HEK293 (cell line): ENCODE results near the gene AXL.
A peak's percentile ranks its signal among the peaks of the same experiment; 100 is the strongest.

Source experiments
- ATF2 ChIP-seq: fragments of 450-650 bp; formaldehyde crosslinking; IDR thresholded peaks from 2 replicates; pipeline ENCODE4 v1.5.1; 2016; ENCODE audit warnings: missing biosample characterization, missing genetic modification characterization, low read depth
- BCL11B ChIP-seq: fragments of 450-650 bp; formaldehyde crosslinking; IDR thresholded peaks from 2 replicates; pipeline ENCODE4 v1.5.1; 2016; ENCODE audit warnings: low read depth, missing biosample characterization, missing genetic modification characterization
- EGR2 ChIP-seq: fragments of 450-650 bp; formaldehyde crosslinking; IDR thresholded peaks from 2 replicates; pipeline ENCODE4 v1.5.1; 2016; ENCODE audit warnings: low read depth, missing biosample characterization, missing genetic modification characterization
- KLF10 ChIP-seq: fragments of 450-650 bp; IDR thresholded peaks from 2 replicates; pipeline ENCODE4 v1.5.1; 2018; ENCODE audit warnings: missing biosample characterization, mild to moderate bottlenecking, missing genetic modification characterization
- KLF7 ChIP-seq: fragments of 450-650 bp; formaldehyde crosslinking; IDR thresholded peaks from 2 replicates; pipeline ENCODE4 v1.5.1; 2016; ENCODE audit warnings: missing biosample characterization, missing genetic modification characterization, borderline replicate concordance
- KLF9 ChIP-seq: fragments of 450-650 bp; formaldehyde crosslinking; IDR thresholded peaks from 2 replicates; pipeline ENCODE4 v1.5.1; 2016; ENCODE audit warnings: missing biosample characterization, missing genetic modification characterization, low read depth
- REPIN1 ChIP-seq: fragments of 450-650 bp; formaldehyde crosslinking; IDR thresholded peaks from 2 replicates; pipeline ENCODE4 v1.5.1; 2017; ENCODE audit warnings: missing biosample characterization, missing genetic modification characterization, low read depth
- ZBTB10 ChIP-seq: fragments of 450-650 bp; formaldehyde crosslinking; IDR thresholded peaks from 2 replicates; pipeline ENCODE4 v1.5.1; 2016; ENCODE audit warnings: missing biosample characterization, missing genetic modification characterization
- ZFHX2 ChIP-seq: fragments of 450-650 bp; formaldehyde crosslinking; conservative IDR thresholded peaks from 2 replicates; pipeline ENCODE4 v1.5.1; 2016; ENCODE audit warnings: missing biosample characterization, missing genetic modification characterization
- ZFP69B ChIP-seq: fragments of 450-650 bp; formaldehyde crosslinking; IDR thresholded peaks from 2 replicates; pipeline ENCODE4 v1.5.1; 2016; ENCODE audit warnings: missing biosample characterization, missing genetic modification characterization
- ZNF114 ChIP-seq: fragments of 450-650 bp; formaldehyde crosslinking; IDR thresholded peaks from 2 replicates; pipeline ENCODE4 v1.5.0; 2017; ENCODE audit warnings: missing biosample characterization, missing genetic modification characterization
- ZNF138 ChIP-seq: fragments of 450-650 bp; formaldehyde crosslinking; IDR thresholded peaks from 2 replicates; pipeline ENCODE4 v1.5.1; 2016; ENCODE audit warnings: missing biosample characterization, missing genetic modification characterization, borderline replicate concordance
- ZNF174 ChIP-seq: fragments of 450-650 bp; formaldehyde crosslinking; IDR thresholded peaks from 2 replicates; pipeline ENCODE4 v1.5.0; 2017; ENCODE audit warnings: missing biosample characterization, mild to moderate bottlenecking, missing genetic modification characterization
- ZNF175 ChIP-seq: fragments of 450-650 bp; formaldehyde crosslinking; IDR thresholded peaks from 2 replicates; pipeline ENCODE4 v1.5.1; 2016; ENCODE audit warnings: missing biosample characterization, missing genetic modification characterization
- ZNF202 ChIP-seq: fragments of 450-650 bp; formaldehyde crosslinking; IDR thresholded peaks from 2 replicates; pipeline ENCODE4 v1.5.1; 2016; ENCODE audit warnings: missing biosample characterization, missing genetic modification characterization, borderline replicate concordance
- ZNF214 ChIP-seq: fragments of 450-650 bp; formaldehyde crosslinking; IDR thresholded peaks from 2 replicates; pipeline ENCODE4 v1.5.1; 2017; ENCODE audit warnings: missing biosample characterization, mild to moderate bottlenecking, missing genetic modification characterization, borderline replicate concordance
- ZNF274 ChIP-seq, 2 experiments: fragments of 200-500 bp in 1 of 2; fragments of 450-650 bp in 1 of 2; sonication (Bioruptor generic) in 1 of 2; formaldehyde crosslinking in 1 of 2; IDR thresholded peaks; 2 replicates each; pipeline versions ENCODE4 v1.5.1 to v1.6.1; 2014 to 2016; ENCODE audit warnings: borderline replicate concordance in 1 of 2, inconsistent platforms in 1 of 2, low read length in 1 of 2, missing biosample characterization in 1 of 2, missing genetic modification characterization in 1 of 2
- ZNF404 ChIP-seq: fragments of 450-650 bp; formaldehyde crosslinking; IDR thresholded peaks from 2 replicates; pipeline ENCODE4 v1.5.1; 2017; ENCODE audit warnings: missing biosample characterization, missing genetic modification characterization
- ZNF473 ChIP-seq: fragments of 450-650 bp; formaldehyde crosslinking; IDR thresholded peaks from 2 replicates; pipeline ENCODE4 v1.5.1; 2017; ENCODE audit warnings: missing biosample characterization, missing genetic modification characterization
- ZNF488 ChIP-seq: fragments of 450-650 bp; formaldehyde crosslinking; IDR thresholded peaks from 2 replicates; pipeline ENCODE4 v1.5.1; 2016; ENCODE audit warnings: missing biosample characterization, missing genetic modification characterization
- ZNF514 ChIP-seq: fragments of 450-650 bp; formaldehyde crosslinking; IDR thresholded peaks from 2 replicates; pipeline ENCODE4 v1.5.1; 2016; ENCODE audit warnings: missing biosample characterization, missing genetic modification characterization
- ZNF560 ChIP-seq: fragments of 450-650 bp; formaldehyde crosslinking; IDR thresholded peaks from 2 replicates; pipeline ENCODE4 v1.5.1; 2017; ENCODE audit warnings: missing biosample characterization, missing genetic modification characterization, borderline replicate concordance
- ZNF585B ChIP-seq: fragments of 450-650 bp; formaldehyde crosslinking; IDR thresholded peaks from 2 replicates; pipeline ENCODE4 v1.5.1; 2016; ENCODE audit warnings: missing biosample characterization, missing genetic modification characterization
- ZNF629 ChIP-seq: fragments of 450-650 bp; formaldehyde crosslinking; IDR thresholded peaks from 2 replicates; pipeline ENCODE4 v1.5.1; 2017; ENCODE audit warnings: missing biosample characterization, missing genetic modification characterization
- ZNF658 ChIP-seq: fragments of 450-650 bp; formaldehyde crosslinking; IDR thresholded peaks from 2 replicates; pipeline ENCODE4; 2016; ENCODE audit warnings: missing biosample characterization, missing genetic modification characterization
- ZNF747 ChIP-seq: fragments of 450-650 bp; formaldehyde crosslinking; IDR thresholded peaks from 2 replicates; pipeline ENCODE4 v1.5.1; 2016; ENCODE audit warnings: missing biosample characterization, missing genetic modification characterization
- ZNF76 ChIP-seq: fragments of 450-650 bp; formaldehyde crosslinking; IDR thresholded peaks from 2 replicates; pipeline ENCODE4; 2016; ENCODE audit warnings: low read depth, missing biosample characterization, missing genetic modification characterization, borderline replicate concordance
- ZNF791 ChIP-seq: fragments of 450-650 bp; formaldehyde crosslinking; IDR thresholded peaks from 2 replicates; pipeline ENCODE4 v1.5.1; 2016; ENCODE audit warnings: missing biosample characterization, missing genetic modification characterization
- TF ChIP-seq, protein P1 (sequence below): fragments of 450-650 bp; formaldehyde crosslinking; IDR thresholded peaks from 2 replicates; pipeline ENCODE4 v1.5.1; 2016; ENCODE audit warnings: missing biosample characterization, missing genetic modification characterization
- TF ChIP-seq, protein P2 (sequence below): fragments of 450-650 bp; formaldehyde crosslinking; IDR thresholded peaks from 2 replicates; pipeline ENCODE4 v1.5.1; 2017; ENCODE audit warnings: missing biosample characterization, missing genetic modification characterization

AXL gene

DNA sequence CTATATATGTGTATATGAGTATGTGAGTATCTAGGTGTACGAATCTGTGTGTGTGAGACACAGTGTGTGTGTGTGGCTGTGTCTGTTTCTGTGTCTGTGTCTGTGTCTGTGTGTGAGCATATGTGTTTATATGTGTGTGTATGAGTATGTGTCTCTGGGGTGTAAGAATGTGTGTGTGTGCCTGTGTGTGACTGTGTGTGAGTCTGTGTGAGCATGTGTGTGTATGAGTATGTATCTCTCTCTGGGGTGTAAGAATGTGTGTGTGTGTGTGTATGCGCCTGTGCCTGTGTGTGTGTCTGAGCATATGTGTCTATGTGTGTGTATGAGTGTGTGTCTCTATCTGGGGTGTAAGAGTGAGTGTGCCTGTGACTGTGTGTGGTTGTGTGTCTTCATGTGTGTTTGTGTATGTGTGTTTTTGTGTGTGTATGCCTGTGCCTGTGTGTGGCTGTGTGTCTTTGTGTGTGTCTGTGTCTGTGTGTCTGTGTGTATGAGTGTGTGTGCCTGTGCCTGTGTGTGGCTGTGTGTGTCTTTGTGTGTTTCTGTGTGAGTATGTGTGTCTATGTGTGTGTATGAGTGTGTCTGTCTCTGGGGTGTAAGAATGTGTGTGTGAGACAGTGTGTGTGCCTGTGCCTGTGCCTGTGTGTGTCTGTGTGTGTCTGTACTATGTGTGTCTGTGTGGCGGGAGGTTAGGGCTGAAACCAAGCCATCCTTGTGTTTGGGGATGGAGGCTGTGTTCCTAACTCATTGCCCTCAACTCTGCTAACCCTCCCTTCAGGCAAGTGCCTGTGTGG is 11.2 kb downstream of the AXL start (continued):
- peak; percentile 7; the same call in 1 of the 2 replicates for TF ChIP-seq ZNF488 (tag by site-specific recombination)
- no peak for TF ChIP-seq ZNF174
- TF ChIP-seq, protein P1, sequence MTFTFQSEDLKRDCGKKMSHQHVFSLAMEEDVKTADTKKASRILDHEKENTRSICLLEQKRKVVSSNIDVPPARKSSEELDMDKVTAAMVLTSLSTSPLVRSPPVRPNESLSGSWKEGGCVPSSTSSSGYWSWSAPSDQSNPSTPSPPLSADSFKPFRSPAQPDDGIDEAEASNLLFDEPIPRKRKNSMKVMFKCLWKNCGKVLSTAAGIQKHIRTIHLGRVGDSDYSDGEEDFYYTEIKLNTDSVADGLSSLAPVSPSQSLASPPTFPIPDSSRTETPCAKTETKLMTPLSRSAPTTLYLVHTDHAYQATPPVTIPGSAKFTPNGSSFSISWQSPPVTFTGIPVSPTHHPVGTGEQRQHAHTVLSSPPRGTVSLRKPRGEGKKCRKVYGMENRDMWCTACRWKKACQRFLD = no peak
- no peak for TF ChIP-seq EGR2 (tag by site-specific recombination)
- no peak for TF ChIP-seq ZNF514
- no peak for TF ChIP-seq ZNF202 (tag by site-specific recombination)
- TF ChIP-seq REPIN1 = no peak
- TF ChIP-seq ZNF404 (tag by site-specific recombination) = no peak
- TF ChIP-seq ZNF76 (tag by site-specific recombination) = no peak
- no peak for TF ChIP-seq ZNF791 (tag by site-specific recombination)
- TF ChIP-seq KLF9 (tag by site-specific recombination) = no peak; the same call in 1 of the 2 replicates
- TF ChIP-seq ZNF138 (tag by site-specific recombination) = no peak
- TF ChIP-seq KLF10 (tag by site-specific recombination) = no peak
- TF ChIP-seq ZBTB10 (tag by site-specific recombination) = no peak
- no peak for TF ChIP-seq ZNF175
- no peak for TF ChIP-seq ZFHX2 (tag by site-specific recombination)
- no peak for TF ChIP-seq ZNF585B (tag by site-specific recombination)
- TF ChIP-seq BCL11B (tag by site-specific recombination) = no peak
- TF ChIP-seq ZNF114 (tag by site-specific recombination) = no peak
- TF ChIP-seq ZNF473 = 0 out of 2 replicates have a peak, but pooled peaks have one; percentile 50
- TF ChIP-seq ZNF560 = no peak
- TF ChIP-seq KLF7 = no peak
- TF ChIP-seq ATF2 (tag by site-specific recombination) = no peak
- TF ChIP-seq, protein P2, sequence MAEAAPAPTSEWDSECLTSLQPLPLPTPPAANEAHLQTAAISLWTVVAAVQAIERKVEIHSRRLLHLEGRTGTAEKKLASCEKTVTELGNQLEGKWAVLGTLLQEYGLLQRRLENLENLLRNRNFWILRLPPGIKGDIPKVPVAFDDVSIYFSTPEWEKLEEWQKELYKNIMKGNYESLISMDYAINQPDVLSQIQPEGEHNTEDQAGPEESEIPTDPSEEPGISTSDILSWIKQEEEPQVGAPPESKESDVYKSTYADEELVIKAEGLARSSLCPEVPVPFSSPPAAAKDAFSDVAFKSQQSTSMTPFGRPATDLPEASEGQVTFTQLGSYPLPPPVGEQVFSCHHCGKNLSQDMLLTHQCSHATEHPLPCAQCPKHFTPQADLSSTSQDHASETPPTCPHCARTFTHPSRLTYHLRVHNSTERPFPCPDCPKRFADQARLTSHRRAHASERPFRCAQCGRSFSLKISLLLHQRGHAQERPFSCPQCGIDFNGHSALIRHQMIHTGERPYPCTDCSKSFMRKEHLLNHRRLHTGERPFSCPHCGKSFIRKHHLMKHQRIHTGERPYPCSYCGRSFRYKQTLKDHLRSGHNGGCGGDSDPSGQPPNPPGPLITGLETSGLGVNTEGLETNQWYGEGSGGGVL = peak; percentile 8; the same call in 1 of the 2 replicates
- TF ChIP-seq ZNF629 (tag by site-specific recombination) = no peak
- no peak for TF ChIP-seq ZFP69B (tag by site-specific recombination)
- TF ChIP-seq ZNF274 (IDR thresholded peaks at IDR 0.05; ENCODE audit: low read length) = no peak
- TF ChIP-seq ZNF274 (tag by site-specific recombination; IDR thresholded peaks at IDR 0.05; ENCODE audit: borderline replicate concordance) = peak; percentile 71; the same call in 1 of the 2 replicates
- no peak for TF ChIP-seq ZNF658 (tag by site-specific recombination)
- no peak for TF ChIP-seq ZNF214
- no peak for TF ChIP-seq ZNF747 (tag by site-specific recombination)
